ENCODE data around the gene PIEZO2.

GRCh38 chr18:10793730-10794370 is 355.5 kb downstream of the PIEZO2 start:
- TF ChIP-seq CTCF (optimal IDR thresholded peaks at IDR 0.05 in 1 of 3, IDR thresholded peaks at IDR 0.05 in 1 of 3, conservative IDR thresholded peaks at IDR 0.05 in 1 of 3; ENCODE audit: extremely low read depth in 1 of 3, insufficient read depth in 2 of 3, low read length in 3 of 3), result no peak
- no peak for TF ChIP-seq EZH2 (IDR thresholded peaks at IDR 0.05; ENCODE audit: low read length)

Measured in keratinocyte (primary cell).